Measurements from ENCODE around the gene TNIK. TPM values are rescaled to one million over a fixed set of nuclear protein-coding genes. Genes with fewer than 3 reads are reported as not detected.

TNIK gene
- total and polyA plus RNA-seq, 2 of the 13 experiments (the other 11 are each of a cell fraction or from before 2014, with no cell fraction given): 0.15 to 0.22 TPM

- TF ChIP-seq ZBTB25 (CRISPR knock-in tag; IDR thresholded peaks at IDR 0.05) (peak; percentile 93; the same call in 1 of the 2 replicates), POLR2AphosphoS5 (IDR thresholded peaks at IDR 0.05; ENCODE audit: low read depth, low read length) (peak; percentile 51), TIGD3 (CRISPR knock-in tag; IDR thresholded peaks at IDR 0.05; ENCODE audit: borderline replicate concordance) (no peak), RERE (CRISPR knock-in tag; IDR thresholded peaks at IDR 0.05; ENCODE audit: low read depth) (peak; percentile 99), PRDM15 (CRISPR knock-in tag; IDR thresholded peaks at IDR 0.05) (no peak), GLMP (CRISPR knock-in tag; IDR thresholded peaks at IDR 0.05; ENCODE audit: borderline replicate concordance) (no peak)
Measured at GRCh38 chr3:171044835-171045793, 415.1 kb downstream of the TNIK start (continued).

Data from HepG2 (cell line).